ENCODE data around the gene PRM2.

Gene PRM2, protein sequence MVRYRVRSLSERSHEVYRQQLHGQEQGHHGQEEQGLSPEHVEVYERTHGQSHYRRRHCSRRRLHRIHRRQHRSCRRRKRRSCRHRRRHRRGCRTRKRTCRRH

DNA sequence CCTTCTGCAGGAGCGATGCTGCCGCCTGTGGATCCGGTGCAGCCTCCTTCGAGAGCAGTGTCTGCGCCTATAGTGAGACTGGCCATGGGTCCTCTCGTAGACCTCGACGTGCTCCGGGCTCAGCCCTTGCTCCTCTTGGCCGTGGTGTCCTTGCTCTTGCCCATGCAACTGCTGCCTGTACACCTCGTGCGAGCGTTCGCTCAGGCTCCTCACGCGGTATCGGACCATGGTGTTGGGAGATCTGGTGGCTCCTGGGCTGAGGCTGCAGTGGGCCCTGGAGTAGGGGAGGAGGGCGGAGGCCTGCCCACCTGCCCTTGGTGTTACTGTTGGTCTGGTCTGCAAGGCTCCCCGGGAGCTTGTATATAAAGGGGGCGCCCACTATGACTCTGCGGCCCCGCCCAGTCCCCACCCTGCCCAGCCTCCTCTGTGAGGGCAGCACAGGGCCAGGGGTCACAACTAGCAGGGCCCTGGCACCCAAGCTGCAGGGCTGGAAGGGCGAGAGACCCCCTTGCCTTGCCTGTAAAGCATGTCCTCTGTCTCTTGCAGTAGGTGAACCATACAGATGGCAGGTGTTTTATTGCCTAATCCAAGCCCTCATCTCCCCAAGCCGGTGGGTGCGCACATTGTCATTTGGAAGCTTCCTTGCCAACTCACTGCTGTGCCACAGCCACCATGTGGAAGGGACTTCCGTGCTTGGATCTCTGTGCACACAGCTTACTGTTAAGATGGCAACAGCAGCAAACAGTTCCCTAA lies at the start of gene PRM2:
Gene PRM2, minus strand, starts transcription at position 338 of the 753 bp plus-strand sequence. Its CDS starts 110 bp downstream, at position 228.
- no peak for DNase-seq (ENCODE audit: low read depth, low spot score)

GRCh38 chr16:11325404-11326083 lies 49.3 kb upstream of the PRM2 start:
- DNase-seq (ENCODE audit: low read depth, low spot score): no peak

DNA sequence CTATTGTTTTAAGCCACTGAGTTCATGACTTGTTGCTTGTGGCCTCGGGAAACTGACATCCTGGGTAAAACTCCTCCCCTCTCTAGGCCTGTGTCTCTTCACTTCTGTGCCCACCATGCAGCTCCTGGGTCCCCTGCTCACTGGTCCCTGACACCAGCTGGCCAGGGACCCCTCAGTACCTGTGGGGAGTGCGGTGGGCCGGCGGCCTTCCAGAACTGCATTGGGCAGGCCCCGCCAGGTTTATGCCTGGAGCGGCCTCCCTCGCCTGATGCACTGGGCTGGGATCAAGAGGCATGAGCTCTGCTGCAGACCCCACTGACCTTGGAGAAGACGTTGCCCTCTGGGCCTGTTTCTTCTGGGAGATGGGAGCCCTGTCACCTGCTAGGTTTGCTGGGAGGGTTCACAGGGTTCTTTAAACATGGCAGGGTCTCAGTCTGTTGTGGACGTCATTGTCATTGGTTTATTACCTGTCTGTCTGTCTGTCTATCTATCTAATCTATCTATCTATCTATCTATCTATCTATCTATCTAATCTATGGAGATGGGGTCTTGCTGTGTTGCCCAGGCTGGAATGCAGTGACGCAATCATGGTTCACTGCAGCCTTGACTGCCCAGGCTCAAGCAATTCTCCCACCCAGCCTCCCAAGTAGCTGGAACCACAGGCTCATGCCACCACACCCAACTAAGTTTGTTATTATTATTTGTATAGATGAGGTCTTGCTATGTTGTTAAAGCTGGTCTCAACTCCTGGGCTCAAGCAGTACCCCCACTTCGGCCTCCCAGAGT lies 47.5 kb upstream of the PRM2 start:
- DNase-seq (ENCODE audit: low read depth, low spot score): no peak

- DNase-seq (ENCODE audit: low read depth, low spot score): no peak
Observed at GRCh38 chr16:11322823-11323222, 46.5 kb upstream of the PRM2 start.

DNA sequence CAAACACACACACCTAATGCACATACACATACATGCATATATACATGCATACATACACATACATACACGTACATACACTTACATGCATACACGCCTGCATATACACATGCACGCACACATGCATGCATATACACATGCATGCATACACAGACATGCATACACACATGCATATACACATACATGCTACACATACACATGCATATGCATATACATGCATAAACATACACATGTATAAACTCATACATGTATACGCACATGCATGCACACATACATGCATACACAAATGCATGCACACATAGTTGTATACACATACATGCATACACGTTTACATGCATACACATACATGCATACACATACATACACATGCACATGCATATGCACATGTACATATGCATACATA lies 45.4 kb upstream of the PRM2 start:
- DNase-seq (ENCODE audit: low read depth, low spot score): no peak

GRCh38 chr16:11320170-11320569 lies 43.9 kb upstream of the PRM2 start:
- no peak for DNase-seq (ENCODE audit: low read depth, low spot score)

DNA sequence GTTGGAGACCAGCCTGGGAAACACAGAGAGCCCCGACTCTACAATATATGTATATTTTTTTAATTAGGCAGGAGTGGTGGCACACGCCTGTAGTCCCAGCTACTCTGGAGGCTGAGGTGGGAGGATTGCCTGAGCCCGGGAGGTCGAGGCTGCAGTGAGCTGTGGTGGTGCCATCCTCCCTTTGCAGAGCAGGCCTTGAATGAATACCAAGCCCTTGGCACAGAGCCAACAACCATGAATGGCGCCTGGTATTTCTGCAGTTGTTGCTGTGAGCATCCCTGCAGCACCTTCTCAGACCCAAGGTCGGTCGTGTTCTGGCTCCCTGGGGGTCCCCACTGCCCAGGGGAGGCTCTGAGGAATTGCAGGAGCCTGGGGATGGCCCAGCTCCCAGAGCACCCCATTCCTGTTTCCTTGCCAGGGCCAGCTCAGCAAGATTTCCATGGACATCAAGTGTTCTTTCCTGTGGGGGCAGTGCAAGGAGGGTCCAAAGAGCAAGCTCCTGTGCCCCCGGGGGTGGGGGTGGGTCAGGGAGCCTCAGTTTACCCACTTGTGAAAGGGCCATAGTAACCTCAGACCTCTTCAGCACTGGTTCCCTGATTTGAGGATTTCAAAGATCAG lies 43.4 kb upstream of the PRM2 start:
- no peak for DNase-seq (ENCODE audit: low read depth, low spot score)

DNA sequence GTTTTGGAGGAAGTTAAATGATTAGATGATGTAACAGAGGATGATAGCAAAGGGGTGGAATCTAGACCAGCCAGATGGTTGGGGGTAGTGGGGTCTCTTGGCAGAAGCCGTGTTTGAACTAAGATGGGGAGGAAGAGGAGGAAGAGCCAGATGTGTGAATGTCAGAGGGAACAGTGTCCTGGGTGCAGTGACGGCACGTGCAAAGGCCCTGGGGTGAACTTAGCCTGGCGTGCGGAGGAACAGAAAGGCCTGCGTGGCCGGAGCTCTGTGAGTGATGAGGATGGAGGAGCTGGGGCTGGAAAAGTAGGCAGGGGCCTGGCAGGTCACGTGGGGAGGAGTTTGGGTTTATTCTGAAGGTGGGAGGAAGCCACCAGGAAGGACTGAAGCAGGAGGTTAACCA lies 42.5 kb upstream of the PRM2 start:
- no peak for DNase-seq (ENCODE audit: low read depth, low spot score)

- DNase-seq (ENCODE audit: low read depth, low spot score): no peak
Observed at GRCh38 chr16:11316331-11317015, 40.2 kb upstream of the PRM2 start.

DNA sequence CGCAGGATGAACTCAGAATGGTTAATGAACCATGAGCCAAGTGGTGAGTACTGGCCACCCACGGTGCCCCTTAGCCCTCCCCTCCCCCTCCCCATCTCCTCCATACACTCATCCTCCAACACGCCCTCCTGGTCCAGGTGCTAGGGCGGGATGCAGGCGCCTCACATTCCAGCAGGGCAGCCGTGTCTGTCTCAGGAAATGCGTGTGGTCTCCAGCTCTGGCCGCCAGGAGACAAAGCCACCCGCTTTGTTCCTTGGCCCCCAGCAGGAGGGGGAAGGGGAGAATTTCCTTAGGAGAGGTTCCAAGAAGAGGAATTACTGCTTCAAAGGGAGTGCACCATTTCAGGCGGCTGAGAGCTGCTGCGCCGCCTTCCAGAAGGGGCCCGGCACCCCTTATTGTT lies 39.2 kb upstream of the PRM2 start:
- DNase-seq (ENCODE audit: low read depth, low spot score): no peak

GRCh38 chr16:11314309-11314894 lies 38.1 kb upstream of the PRM2 start:
- DNase-seq (ENCODE audit: low read depth, low spot score): no peak

GRCh38 chr16:11313493-11314308 lies 37.4 kb upstream of the PRM2 start:
- DNase-seq (ENCODE audit: low read depth, low spot score): no peak

GRCh38 chr16:11312718-11313492 lies 36.6 kb upstream of the PRM2 start:
- DNase-seq (ENCODE audit: low read depth, low spot score): no peak

DNA sequence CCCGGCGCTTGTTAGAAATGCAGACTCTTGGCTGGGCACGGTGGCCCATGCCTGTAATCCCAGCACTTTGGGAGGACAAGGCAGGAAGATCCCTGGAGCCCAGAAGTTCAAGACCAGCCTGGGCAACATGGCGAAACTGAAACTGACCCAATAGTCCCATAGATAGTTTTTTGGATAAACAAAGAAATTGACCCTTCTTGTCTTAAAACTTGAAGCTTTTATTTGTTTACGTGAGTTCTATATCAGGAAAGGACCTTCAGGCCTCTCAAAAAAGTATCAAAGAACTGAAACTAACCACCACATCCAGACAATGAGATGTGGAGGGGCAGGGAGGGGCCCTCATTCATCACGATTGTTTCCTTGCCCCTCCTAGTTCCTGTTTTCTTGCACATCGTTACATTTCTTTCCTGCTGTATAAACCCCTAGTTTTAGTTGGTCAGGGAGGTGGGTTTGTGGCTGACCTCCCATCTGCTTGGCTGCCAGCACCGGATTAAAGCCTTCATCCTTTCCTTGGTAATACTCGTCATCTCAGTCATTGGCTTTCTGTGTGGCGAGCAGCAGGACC lies 34.8 kb upstream of the PRM2 start:
- DNase-seq (ENCODE audit: low read depth, low spot score): no peak

DNA sequence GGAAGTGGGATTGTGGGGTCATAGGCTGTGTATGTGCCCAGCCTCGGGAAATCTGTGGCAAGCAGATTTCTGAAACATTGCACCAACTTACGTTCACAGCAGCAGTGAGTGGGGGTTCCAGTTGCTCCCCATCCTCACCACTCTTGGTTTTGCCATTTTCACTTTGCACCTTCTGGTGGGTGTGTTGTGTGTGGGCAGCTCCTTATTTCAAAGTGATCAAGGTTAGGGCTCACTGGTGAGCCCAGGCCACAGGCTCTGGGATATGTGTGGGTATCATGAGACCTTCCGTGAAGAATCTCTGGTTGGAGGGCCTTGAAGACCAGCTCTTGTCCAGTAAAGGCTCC lies 34.3 kb upstream of the PRM2 start:
- DNase-seq (ENCODE audit: low read depth, low spot score): no peak

DNA sequence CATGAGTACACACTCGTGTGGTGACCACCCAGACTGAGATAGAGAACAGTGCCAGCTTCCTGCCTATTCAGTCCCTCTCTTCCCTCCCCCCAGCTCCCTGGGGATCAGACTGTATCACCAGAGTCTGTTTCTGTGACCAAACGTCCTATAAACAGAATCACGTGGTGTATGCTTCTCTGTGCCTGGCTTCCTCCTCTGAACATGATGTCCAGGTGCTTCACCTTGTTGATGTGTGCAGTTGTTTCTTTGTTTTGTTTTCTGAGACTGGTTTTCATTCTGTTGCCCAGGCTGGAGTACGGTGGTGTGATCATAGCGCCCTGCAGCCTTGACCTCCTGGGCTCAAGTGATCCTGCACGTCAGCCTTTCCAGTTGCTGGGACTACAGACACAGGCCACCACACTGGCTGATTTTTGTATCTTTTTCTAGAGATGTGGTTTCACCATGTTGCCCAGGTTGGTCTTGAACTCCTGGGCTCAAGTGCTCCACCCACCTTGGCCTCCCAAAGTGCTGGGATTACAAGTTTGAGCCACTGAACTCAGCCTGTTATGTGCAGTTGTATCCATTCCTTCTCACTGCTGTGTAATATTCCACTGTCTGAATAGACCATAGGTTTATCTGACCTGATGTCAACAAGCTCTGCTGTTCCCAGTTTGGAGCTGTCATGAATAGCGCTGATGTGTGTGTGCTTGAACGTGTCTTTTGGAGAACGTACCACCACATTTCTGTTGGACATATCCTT lies 33.8 kb upstream of the PRM2 start:
- no peak for DNase-seq (ENCODE audit: low read depth, low spot score)

DNA sequence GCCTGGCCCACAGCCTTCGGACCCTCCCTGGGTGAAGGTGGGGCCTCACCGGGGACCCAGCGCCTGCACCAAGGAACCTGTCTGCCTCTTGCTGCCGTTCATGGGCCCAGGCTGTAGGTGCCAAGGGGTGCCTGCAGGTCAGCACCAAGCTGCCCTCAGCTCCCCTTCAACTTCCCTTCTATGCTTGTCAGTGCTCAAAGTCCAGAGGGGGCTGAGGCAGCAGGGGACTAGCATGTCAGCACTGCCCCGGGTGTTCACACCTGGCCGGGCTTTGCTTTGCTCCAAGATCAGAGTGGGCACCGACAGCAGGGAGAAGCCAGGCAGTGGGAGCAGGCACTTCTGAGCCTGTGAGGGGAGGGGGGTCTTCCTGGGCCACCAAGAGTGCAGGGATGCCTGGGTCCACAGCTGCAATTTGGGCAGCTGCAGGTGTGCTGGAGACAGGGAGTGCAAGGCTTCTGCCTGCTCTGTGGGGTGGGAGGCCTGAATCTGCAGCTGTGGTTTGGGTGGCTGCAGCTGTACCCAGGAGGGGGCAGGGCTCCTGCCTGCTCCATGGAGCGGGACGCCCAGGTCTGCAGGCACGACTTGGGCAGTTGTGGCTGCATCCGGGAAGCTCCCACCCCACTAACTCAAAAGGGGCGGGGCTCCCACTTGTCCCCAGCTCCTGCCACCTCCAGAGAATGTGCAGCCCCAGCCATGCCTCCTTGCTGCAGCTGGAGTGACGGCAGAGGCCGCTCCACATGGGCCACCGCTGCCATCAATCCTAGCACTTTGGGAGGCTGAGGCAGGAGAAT lies 32.4 kb upstream of the PRM2 start:
- DNase-seq (ENCODE audit: low read depth, low spot score): no peak
